NB4 (cell line): ENCODE measurements around the gene NFATC2.

Experiments
- DNase-seq: peaks from one replicate; pipeline ENCODE4 v3.0.0; 2010; ENCODE audit warnings: low read depth
- H3K4me3 ChIP-seq: one replicate; pipeline ENCODE4 v1.5.1; 2011; ENCODE audit warnings: mild to moderate bottlenecking, low read depth, low read length, moderate library complexity
- CTCF ChIP-seq: IDR thresholded peaks from one replicate; pipeline ENCODE4 v1.5.1; 2012; ENCODE audit warnings: low read depth, low read length
- MYC ChIP-seq: IDR thresholded peaks from 2 replicates; pipeline ENCODE4 v1.6.1; 2011; ENCODE audit warnings: low read depth, low read length
- POLR2A ChIP-seq: IDR thresholded peaks from 2 replicates; pipeline ENCODE4 v1.6.1; 2011; ENCODE audit warnings: mild to moderate bottlenecking; ENCODE audit not compliant: insufficient read length; ENCODE audit errors: extremely low read depth
- TF ChIP-seq, protein P1 (sequence below): IDR thresholded peaks from 2 replicates; pipeline ENCODE4 v1.6.1; 2011; ENCODE audit warnings: low read depth, low read length

NFATC2 gene

DNA sequence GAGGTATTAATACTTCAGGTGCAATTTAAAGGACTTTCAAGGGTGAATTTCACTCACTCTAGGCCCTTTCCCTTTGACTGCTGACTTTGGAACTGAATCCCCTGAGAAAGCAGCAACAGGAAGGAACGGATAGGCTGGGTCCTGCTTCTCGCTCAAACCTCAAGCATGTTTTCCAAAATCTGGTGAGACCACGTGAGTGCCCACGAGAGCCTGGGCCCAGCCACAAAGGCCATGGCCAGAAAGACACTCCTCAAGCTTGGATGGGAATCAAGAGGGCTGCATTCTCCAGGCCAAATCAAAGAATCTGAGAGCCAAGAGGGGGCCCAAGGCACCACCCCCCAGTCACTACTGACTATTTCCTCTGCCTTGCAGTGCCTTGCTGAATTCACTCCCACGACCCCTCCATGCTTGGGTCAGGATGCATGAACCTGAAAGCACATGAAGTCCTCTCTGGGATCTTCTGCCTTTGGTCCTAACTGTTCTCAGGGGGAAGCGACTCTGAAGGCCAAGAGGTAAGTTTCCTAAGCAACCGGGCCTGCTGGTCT, 146.1 kb downstream of the NFATC2 start:
- H3K4me3 ChIP-seq: no peak overlapping the region
- DNase-seq: no peak
- TF ChIP-seq POLR2A (no peak), CTCF (no peak), MYC (no peak)
- TF ChIP-seq, protein P1, sequence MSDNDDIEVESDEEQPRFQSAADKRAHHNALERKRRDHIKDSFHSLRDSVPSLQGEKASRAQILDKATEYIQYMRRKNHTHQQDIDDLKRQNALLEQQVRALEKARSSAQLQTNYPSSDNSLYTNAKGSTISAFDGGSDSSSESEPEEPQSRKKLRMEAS: no peak

- no peak for DNase-seq
- no peak overlapping the region for H3K4me3 ChIP-seq
- TF ChIP-seq, protein P1: no peak
- TF ChIP-seq POLR2A (no peak), MYC (no peak), CTCF (no peak)
Observed at GRCh38 chr20:51394706-51395105, 147.8 kb downstream of the NFATC2 start.

- H3K4me3 ChIP-seq: no peak overlapping the region
- TF ChIP-seq POLR2A: no peak
- no peak for TF ChIP-seq MYC
- TF ChIP-seq, protein P1: no peak
- no peak for TF ChIP-seq CTCF
- DNase-seq: no peak
Observed at GRCh38 chr20:51393571-51393970, 148.9 kb downstream of the NFATC2 start.

GRCh38 chr20:51392614-51393186, 149.8 kb downstream of the NFATC2 start:
- TF ChIP-seq MYC: no peak
- TF ChIP-seq POLR2A: no peak
- TF ChIP-seq, protein P1: no peak
- no peak for TF ChIP-seq CTCF
- no peak overlapping the region for H3K4me3 ChIP-seq
- no peak for DNase-seq

DNA sequence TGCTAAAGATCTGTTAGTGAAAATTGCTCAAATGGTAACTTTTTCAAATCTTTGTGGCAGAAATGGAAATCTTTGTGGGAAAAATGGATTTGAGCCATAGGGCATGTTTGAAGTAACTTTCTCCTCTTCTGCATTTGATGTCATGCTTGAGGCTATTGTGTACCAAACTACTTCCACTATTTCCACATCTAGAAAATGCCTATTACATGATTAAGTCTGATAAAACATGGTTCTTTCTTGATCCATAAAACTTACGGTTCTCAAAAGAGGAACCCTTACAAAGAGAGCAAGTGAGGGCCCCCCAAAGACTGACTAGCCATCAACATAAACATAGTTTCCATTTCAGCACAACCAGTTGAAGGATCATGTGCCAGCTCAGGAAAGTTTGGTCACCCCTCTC, 150.6 kb downstream of the NFATC2 start:
- H3K4me3 ChIP-seq: no peak overlapping the region
- no peak for DNase-seq
- no peak for TF ChIP-seq CTCF
- no peak for TF ChIP-seq POLR2A
- no peak for TF ChIP-seq MYC
- TF ChIP-seq, protein P1: no peak
